Activated B cell treated with CpG ODN at 0.5 μM for 24 hours (primary cell): Measurements from ENCODE around the gene NKX6-2. TPM values are rescaled to one million over a fixed set of nuclear protein-coding genes. Genes with fewer than 3 reads are reported as not detected.

ENCODE experiments used
- ATAC-seq: fragments of 200-7000 bp; cut with Tn5 transposase; one replicate; pipeline ENCODE4 v1.10.0; 2021; ENCODE audit warnings: low read depth, mild to moderate bottlenecking, moderate library complexity
- CTCF ChIA-PET: fragments of 350-600 bp; sonication (Branson Sonifier 250); formaldehyde crosslinking; loops from one replicate; lab custom pipeline; 2021; ENCODE audit warnings: antibody characterized with exemption; lab: Charles Lee
- POLR2A ChIA-PET: fragments of 350-600 bp; sonication (Branson Sonifier 250); formaldehyde crosslinking; loops from one replicate; lab custom pipeline; 2021; ENCODE audit warnings: antibody characterized with exemption; lab: Charles Lee
- DNase-seq: peaks from one replicate; pipeline ENCODE4 v3.0.0; 2022
- H3K27ac Mint-ChIP-seq: one replicate; pipeline ENCODE4 v1.8.0; 2020; ENCODE audit warnings: mixed read lengths
- H3K27me3 Mint-ChIP-seq: one replicate; pipeline ENCODE4 v1.8.0; 2021; ENCODE audit warnings: mixed read lengths
- H3K36me3 Mint-ChIP-seq: one replicate; pipeline ENCODE4 v1.8.0; 2021; ENCODE audit warnings: low read depth, mixed read lengths
- H3K4me1 Mint-ChIP-seq: one replicate; pipeline ENCODE4 v1.8.0; 2021; ENCODE audit warnings: mixed read lengths
- H3K4me3 Mint-ChIP-seq: one replicate; pipeline ENCODE4 v1.8.0; 2020; ENCODE audit warnings: mild to moderate bottlenecking, mixed read lengths
- H3K9me3 Mint-ChIP-seq: one replicate; pipeline ENCODE4 v1.8.0; 2020; ENCODE audit warnings: mixed read lengths
- CTCF ChIP-seq: fragments of 200-600 bp; IDR thresholded peaks from one replicate; pipeline ENCODE4 v1.8.0; 2022; ENCODE audit warnings: antibody characterized with exemption, mild to moderate bottlenecking
- intact Hi-C: fragments of 100-400 bp; cut with micrococcal nuclease; formaldehyde crosslinking; loops from one replicate; pipeline ENCODE4 v1.15.1; 2024
- total RNA-seq: library from RNA; stranded (reverse); gene quantifications from 2 replicates; pipeline ENCODE4 v1.2.3, GENCODE V29; 2022

The NKX6-2 gene
- total RNA-seq, 1 donor from 2014 or later, result not detected

GRCh38 chr10:132811891-132812481, 26.0 kb upstream of the NKX6-2 start:
- no peak for ATAC-seq
- Mint-ChIP-seq H3K4me3 (no peak overlapping the region), H3K9me3 (no peaks in the 10 kb centered on the region), H3K36me3 (no peaks in the 10 kb centered on the region), H3K27ac (no peak overlapping the region), H3K4me1 (no peaks in the 10 kb centered on the region), H3K27me3 (peaks cover 5% of the 10 kb centered on the region)
- ChIA-PET POLR2A (no interaction called here), CTCF (no interaction called here)
- intact Hi-C loops, result no loop called here
- TF ChIP-seq CTCF, result no peak
- no peak for DNase-seq

GRCh38 chr10:132810807-132811700, 25.1 kb upstream of the NKX6-2 start:
- intact Hi-C loops, result no loop called here
- Mint-ChIP-seq H3K27ac (no peak overlapping the region), H3K4me3 (no peak overlapping the region), H3K27me3 (peaks cover 5% of the 10 kb centered on the region), H3K9me3 (no peaks in the 10 kb centered on the region), H3K4me1 (no peaks in the 10 kb centered on the region), H3K36me3 (no peaks in the 10 kb centered on the region)
- ATAC-seq, result no peak
- CTCF ChIA-PET, result no interaction called here
- TF ChIP-seq CTCF, result no peak
- POLR2A ChIA-PET, result no interaction called here
- no peak for DNase-seq

- DNase-seq (no peak), ATAC-seq (no peak)
- Mint-ChIP-seq H3K27me3 (no peaks in the 10 kb centered on the region), H3K27ac (no peak overlapping the region), H3K9me3 (no peaks in the 10 kb centered on the region), H3K36me3 (no peaks in the 10 kb centered on the region), H3K4me1 (no peaks in the 10 kb centered on the region), H3K4me3 (no peak overlapping the region)
- intact Hi-C loops, result no loop called here
- no peak for TF ChIP-seq CTCF
- POLR2A ChIA-PET, result no interaction called here
- CTCF ChIA-PET, result no interaction called here
These were observed 24.3 kb upstream of the NKX6-2 start for GRCh38 chr10:132810141-132810806.

GRCh38 chr10:132809232-132810140, 23.5 kb upstream of the NKX6-2 start:
- H3K4me1 Mint-ChIP-seq, result no peaks in the 10 kb centered on the region
- no peaks in the 10 kb centered on the region for H3K36me3 Mint-ChIP-seq
- ChIA-PET CTCF (no interaction called here), POLR2A (no interaction called here)
- ATAC-seq (no peak), DNase-seq (no peak)
- no peaks in the 10 kb centered on the region for H3K27me3 Mint-ChIP-seq
- no peak overlapping the region for H3K4me3 Mint-ChIP-seq
- TF ChIP-seq CTCF, result no peak
- H3K27ac Mint-ChIP-seq, result no peak overlapping the region
- no peaks in the 10 kb centered on the region for H3K9me3 Mint-ChIP-seq
- intact Hi-C loops, result no loop called here
